Activated CD4-positive, alpha-beta T cell treated with anti-CD3 and anti-CD28 coated beads, Interleukin-2, Interleukin-4, amounts not matched to agents 100 ng/mL and 50 ng/mL, durations not matched to agents 16 hours and 8 hours (primary cell): Measurements from ENCODE around the gene BHLHA9.

Experiments
- DNase-seq: peaks from one replicate; pipeline ENCODE4 v3.0.0-alpha.2; 2020; ENCODE audit warnings: low spot score

The BHLHA9 gene

DNA sequence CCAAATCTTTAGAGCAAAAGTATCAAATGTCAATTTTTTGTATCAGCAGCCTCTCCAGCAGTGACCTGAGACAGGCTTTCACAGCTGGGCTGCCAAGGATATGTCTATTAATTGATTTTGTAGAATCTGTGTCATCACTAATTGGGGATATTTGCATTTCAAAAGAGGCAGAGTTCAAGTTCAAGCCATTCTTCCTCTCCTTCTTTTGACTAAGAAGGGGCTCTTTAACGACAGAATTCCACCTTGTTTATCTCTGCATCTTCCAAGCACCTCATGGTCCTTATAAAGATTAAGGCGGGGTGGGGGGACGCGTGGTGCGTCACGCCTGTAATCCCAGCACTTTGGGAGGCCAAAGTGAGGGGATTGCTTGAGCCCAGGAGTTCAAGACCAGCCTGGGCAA, 15.2 kb upstream of the BHLHA9 start:
- DNase-seq, result no peak

DNA sequence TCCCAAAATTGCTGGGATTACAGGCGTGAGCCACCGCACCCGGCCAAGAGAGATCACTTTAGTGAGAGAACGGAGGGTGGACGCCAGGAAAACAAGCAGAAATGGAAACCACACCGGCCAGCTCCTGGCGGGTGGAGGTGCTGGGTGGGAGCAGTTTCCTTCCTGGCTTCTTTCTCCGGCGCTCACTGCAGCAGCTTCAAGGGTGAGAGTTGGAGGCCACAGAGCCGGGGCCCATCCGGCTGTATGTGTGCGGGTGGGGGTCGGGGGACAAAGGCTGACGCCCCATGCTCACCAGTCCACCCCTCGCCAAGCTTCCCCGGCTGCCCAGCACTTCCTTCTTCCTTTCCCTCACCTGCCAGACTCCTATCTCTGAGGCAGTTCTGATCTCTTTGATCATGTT, 13.5 kb upstream of the BHLHA9 start:
- DNase-seq, result no peak

DNA sequence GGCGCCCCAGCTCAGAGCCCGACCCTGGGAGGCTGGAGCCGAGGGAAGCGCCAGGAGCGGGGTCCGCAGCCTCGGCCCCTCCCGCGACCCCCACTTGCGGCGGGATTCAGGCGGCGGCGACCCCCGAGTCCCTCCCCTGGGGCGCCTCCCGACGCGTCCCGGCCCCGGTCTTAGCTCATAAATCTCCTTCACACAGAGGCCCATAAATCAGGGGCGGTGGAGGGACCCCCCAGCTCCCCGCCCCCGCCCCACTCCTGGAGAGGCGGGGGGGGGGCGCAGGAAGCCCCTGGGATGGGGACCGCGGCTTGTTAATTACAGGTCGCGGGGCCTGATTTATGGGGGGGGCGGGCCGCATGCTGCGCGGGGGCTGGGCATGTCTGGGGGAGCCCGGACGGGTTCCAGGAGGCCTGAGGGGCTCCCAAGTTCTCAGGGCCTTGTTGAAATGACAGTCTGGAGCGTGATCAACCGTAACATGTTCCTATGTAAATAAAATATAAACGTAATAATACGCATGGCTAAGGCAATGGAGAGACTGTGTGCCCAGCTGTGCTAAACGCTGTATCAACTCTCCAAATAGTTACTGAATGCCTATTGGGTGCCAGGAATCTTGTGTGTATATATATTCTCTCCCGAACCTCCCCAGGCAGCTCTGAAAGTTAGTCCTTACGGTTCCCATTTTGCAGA, 10.0 kb upstream of the BHLHA9 start:
- no peak for DNase-seq

- no peak for DNase-seq
Observed at GRCh38 chr17:1260770-1261161, 9.5 kb upstream of the BHLHA9 start.

- DNase-seq, result no peak
Observed at GRCh38 chr17:1264196-1264595, 6.0 kb upstream of the BHLHA9 start.

DNA sequence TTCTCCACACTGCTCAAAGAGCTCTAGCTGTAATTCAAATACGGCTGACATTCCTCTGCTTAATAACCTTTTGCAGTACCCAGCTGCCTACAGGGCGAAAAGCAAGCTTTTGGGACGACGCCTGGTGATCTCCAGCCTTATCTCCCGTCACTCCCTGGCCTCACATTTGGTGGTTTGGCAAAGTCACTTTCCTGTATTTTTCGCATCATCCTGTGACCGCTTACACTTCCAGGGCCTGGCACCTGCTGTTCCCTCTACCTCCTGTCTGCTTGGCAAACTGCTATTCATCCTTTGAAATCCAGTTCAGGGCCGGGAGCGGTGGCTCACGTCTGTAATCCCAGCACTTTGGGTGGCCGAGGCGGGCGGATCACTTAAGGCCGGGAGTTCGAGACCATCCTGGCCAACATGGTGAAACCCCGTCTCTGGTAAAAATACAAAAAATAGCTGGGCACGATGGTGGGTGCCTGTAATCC, 2.7 kb upstream of the BHLHA9 start:
- no peak for DNase-seq

- DNase-seq, result no peak
Observed at GRCh38 chr17:1271030-1271423, 783 bp downstream of the BHLHA9 start.

DNA sequence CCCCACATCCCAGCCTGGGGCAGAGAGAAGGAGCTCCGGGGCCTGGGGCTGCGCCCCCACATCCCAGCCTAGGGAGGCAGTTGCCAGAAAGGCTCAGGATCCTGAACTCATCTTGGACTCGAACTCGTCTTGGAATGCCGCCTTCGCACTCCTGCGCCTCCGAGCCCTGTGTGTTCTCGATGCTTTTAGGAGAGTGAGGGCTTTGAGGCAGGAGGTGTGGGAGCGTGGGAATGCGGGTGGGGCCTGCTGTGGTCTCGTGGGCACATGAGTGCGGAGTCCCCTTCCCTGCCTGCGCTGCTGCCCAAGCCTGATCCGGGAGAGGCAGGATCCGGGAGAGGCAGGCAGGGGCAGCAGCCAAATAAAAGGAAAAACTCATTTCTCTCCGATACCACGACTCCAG, 1.2 kb downstream of the BHLHA9 start:
- no peak for DNase-seq

DNA sequence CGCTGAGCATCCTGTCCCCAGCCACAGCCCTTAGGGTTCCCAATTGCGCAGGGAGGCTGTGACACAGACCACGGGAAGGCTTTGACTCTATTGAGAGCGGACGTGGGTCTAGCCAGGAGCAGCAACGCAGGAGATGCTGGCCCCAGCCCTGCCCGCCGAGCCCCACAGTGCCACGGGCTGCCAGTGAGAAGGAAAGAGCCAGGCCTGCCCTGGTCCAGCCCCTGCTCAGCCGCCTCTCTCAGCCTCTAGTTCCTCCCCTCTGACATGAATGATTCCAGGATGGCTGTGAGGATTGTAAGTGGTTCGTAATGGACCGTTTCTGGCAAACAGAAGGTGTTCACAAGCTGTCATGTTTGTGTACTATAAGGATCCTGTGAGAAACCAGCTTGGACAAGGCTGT, 2.5 kb downstream of the BHLHA9 start:
- DNase-seq, result no peak

DNA sequence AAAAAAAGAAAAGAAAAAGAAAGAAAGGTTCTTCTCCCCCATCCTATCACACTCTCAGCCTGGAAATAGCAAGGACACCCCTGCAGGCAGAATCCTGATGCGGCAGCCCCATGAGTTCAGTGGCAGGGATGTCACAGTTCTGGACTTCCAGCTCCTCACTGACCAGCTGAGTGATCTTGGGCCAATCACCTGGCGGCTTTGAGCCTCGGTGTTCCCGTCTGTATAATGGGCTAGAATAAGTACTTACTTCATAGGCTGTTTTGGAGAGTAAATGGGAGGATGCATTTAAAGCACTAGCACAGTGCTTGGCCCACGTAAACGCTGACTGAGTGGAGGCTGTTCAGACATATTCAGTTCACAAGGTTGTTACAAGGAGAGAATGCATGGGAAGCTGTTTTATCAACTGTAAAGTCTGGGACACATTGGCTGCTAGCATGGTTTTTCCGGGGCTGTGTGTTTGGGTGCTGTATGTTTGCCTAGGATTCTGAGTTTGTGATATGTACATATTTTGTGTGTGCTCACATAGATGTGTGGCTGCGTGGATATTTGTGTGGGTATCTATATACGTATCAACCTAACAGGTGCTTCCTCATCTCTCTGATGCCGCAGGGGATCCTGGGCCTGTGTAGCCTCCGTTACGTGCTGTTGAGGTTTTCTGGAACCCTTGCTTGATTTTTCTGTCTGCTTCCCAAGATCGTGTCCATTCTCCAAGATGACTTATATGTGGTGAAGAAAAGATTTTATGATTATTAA, 3.4 kb downstream of the BHLHA9 start:
- DNase-seq, result no peak

DNA sequence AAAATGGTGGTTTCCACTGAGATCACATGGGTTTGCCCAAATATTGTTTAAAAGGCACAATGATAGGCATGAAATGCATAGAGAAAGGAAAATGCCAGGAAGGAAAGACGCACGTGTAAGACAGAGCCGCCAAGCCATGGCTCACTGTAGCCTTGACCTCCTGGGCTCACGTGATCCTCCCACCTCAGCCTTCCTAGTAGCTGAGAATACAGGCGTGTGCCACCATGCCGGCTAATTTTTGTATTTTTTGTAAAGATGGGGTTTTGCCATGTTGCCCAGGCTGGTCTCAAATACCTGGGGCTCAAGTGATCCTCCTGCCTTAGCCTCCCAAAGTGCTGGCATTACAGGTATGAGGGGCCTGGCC, 4.0 kb downstream of the BHLHA9 start:
- DNase-seq, result no peak

- DNase-seq, result no peak
Observed at GRCh38 chr17:1275205-1275961, 5.1 kb downstream of the BHLHA9 start.

GRCh38 chr17:1275962-1276736, 5.9 kb downstream of the BHLHA9 start:
- peak; percentile 67 for DNase-seq

DNA sequence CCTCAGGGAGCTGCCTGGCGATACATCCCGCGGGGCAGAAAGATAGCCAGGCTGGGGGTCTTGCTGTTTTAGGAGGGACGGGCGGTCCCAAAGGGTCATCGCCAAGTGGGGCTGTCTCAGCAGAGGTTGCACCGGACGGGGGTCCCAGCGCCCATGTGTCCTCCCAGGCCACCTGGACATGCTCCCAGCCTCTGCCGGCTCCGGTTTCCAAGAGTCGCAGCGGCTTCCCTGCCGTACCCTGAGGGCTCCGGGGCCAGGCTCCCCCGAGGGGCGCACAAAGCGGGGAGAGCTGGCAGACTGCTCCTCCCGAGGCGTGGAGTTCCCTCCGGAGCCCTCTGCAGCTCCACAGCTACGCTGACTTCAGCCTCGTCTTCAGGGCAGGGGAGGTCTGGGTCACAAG, 10.4 kb downstream of the BHLHA9 start:
- no peak for DNase-seq

DNA sequence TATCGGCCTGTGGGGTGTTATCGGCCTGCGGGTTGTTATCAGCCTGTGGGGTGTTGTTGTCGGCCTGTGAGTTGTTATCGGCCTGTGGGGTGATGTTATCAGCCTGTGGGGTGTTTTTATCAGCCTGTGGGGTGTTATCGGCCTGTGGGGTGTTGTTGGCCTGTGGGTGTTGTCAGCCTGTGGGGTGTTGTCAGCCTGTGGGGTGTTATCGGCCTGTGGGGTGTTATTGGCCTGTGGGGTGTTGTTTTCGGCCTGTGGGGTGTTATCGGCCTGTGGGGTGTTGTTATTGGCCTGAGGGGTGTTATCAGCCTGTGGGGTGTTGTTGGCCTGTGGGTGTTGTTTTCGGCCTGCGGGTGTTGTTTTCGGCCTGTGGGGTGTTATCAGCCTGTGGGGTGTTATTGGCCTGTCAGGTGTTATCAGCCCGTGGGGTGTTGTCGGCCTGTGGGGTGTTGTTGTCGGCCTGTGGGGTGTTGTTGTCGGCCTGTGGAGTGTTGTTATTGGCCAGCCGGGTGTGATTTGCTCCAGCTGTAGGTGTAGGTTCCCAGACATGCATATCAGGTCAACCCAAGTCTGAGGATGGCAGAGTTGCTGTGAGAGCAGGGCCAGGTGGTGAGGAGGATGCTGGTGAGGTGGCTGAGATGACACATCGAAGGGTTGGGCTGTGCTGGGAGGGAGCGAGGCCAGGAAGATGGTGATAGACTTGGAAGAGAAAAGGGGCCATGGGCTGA, 16.3 kb downstream of the BHLHA9 start:
- no peak for DNase-seq

- DNase-seq, result no peak
Observed at GRCh38 chr17:1289695-1290094, 19.5 kb downstream of the BHLHA9 start.

- DNase-seq, result no peak
Observed at GRCh38 chr17:1290676-1291075, 20.4 kb downstream of the BHLHA9 start.

- DNase-seq, result peak; percentile 79
Observed at GRCh38 chr17:1294157-1294717, 24.0 kb downstream of the BHLHA9 start.

DNA sequence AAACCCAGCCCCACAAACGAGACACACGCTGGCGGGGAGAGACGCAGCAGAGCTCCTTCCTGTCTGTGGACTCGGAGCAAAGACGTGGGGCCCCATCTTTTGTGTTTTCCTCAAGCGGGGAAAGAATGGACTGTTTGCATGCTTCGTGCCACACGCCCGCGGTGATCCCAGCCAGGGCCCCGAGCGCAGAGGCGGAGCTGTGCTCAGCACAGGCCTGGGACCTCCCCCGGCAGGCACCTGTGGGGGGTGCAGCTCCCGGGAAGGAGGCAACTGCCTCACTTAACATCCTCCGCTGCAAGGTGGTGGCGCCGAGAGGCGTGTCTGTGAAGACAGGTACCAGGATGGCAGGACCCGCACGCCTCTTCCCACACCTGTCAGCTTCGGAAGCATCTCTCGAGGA, 28.4 kb downstream of the BHLHA9 start:
- no peak for DNase-seq

DNA sequence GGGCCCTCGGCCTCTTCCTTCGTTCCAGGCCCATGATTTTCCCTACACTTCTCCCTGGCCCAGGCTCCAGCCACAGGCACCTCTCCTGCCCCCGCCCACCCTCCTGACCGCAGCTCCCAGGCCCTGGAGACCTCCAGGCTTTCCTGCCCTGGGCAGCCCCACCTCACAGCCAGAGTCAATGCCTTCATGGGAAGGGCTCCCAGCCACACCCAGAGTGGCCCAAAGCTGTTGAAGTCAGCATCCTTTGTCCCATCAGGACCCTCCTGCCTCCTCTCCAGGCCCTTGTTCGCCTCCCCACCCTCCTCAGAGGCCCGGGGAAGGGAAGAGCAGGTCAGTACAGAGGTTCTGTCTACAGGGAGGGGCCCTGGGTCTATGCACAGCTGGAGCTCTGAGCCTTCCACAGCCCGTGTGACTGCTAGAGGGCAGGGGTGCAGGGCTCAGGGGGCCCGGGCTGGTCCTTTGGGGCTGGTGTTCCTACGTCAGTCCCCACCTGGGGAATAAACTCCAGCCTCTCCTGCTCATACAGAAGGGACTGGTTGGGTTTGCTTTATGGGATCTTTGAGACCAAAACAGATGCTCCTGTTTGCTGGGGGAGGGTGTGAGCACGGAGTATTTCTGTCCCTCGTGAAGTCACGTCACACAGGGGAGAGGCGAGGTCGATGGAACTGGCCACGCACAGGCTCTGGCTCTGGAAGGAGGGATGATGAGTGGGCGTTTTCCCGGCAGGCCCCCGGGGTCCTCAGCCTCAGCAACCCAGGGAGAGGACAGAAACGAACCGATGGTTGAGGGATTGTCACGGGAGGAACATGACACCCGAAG, 29.5 kb downstream of the BHLHA9 start:
- DNase-seq, result no peak
